GM21529 (cell line): ENCODE results near the gene RPS6KA4.

Source experiments
- ATAC-seq: cut with Tn5 transposase; IDR thresholded peaks from one replicate; pipeline ENCODE4 v1.9.1; 2021; ENCODE audit not compliant: unreplicated experiment

RPS6KA4 gene

GRCh38 chr11:64324692-64325469 is 34.1 kb upstream of the RPS6KA4 start:
- no peak for ATAC-seq

GRCh38 chr11:64327375-64327774 is 31.6 kb upstream of the RPS6KA4 start:
- ATAC-seq = no peak

- no peak for ATAC-seq
These were observed 31.0 kb upstream of the RPS6KA4 start for GRCh38 chr11:64327993-64328392.

- no peak for ATAC-seq
These were observed 28.1 kb upstream of the RPS6KA4 start for GRCh38 chr11:64330888-64331287.

- ATAC-seq = peak; percentile 51
These were observed 27.2 kb upstream of the RPS6KA4 start for GRCh38 chr11:64331569-64332371.

- ATAC-seq = no peak
These were observed 25.4 kb upstream of the RPS6KA4 start for GRCh38 chr11:64333556-64333955.

- peak; percentile 83 for ATAC-seq
These were observed 23.9 kb upstream of the RPS6KA4 start for GRCh38 chr11:64334764-64335735.

GRCh38 chr11:64337538-64338249 is 21.3 kb upstream of the RPS6KA4 start:
- no peak for ATAC-seq

GRCh38 chr11:64338716-64339115 is 20.2 kb upstream of the RPS6KA4 start:
- ATAC-seq = no peak

- ATAC-seq = no peak
These were observed 19.7 kb upstream of the RPS6KA4 start for GRCh38 chr11:64339286-64339685.

GRCh38 chr11:64339754-64340408 is 19.1 kb upstream of the RPS6KA4 start, which contains the start of gene CCDC88B:
TSS of gene CCDC88B (plus strand) at chr11:64340204. CDS start at chr11:64340267, 63 bp downstream.
- peak; percentile 54 for ATAC-seq

- peak; percentile 46 for ATAC-seq
These were observed 18.2 kb upstream of the RPS6KA4 start for GRCh38 chr11:64340671-64341335.

- ATAC-seq = no peak
These were observed 17.5 kb upstream of the RPS6KA4 start for GRCh38 chr11:64341429-64341828.

GRCh38 chr11:64341851-64342791 is 16.8 kb upstream of the RPS6KA4 start:
- ATAC-seq = no peak

GRCh38 chr11:64342869-64343745 is 15.9 kb upstream of the RPS6KA4 start:
- ATAC-seq = no peak

- no peak for ATAC-seq
These were observed 15.0 kb upstream of the RPS6KA4 start for GRCh38 chr11:64343767-64344559.
